ENCODE measurements around the gene VIPR1.
A peak's percentile ranks its signal among the peaks of the same experiment; 100 is the strongest.

Gene VIPR1, protein sequence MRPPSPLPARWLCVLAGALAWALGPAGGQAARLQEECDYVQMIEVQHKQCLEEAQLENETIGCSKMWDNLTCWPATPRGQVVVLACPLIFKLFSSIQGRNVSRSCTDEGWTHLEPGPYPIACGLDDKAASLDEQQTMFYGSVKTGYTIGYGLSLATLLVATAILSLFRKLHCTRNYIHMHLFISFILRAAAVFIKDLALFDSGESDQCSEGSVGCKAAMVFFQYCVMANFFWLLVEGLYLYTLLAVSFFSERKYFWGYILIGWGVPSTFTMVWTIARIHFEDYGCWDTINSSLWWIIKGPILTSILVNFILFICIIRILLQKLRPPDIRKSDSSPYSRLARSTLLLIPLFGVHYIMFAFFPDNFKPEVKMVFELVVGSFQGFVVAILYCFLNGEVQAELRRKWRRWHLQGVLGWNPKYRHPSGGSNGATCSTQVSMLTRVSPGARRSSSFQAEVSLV

DNA sequence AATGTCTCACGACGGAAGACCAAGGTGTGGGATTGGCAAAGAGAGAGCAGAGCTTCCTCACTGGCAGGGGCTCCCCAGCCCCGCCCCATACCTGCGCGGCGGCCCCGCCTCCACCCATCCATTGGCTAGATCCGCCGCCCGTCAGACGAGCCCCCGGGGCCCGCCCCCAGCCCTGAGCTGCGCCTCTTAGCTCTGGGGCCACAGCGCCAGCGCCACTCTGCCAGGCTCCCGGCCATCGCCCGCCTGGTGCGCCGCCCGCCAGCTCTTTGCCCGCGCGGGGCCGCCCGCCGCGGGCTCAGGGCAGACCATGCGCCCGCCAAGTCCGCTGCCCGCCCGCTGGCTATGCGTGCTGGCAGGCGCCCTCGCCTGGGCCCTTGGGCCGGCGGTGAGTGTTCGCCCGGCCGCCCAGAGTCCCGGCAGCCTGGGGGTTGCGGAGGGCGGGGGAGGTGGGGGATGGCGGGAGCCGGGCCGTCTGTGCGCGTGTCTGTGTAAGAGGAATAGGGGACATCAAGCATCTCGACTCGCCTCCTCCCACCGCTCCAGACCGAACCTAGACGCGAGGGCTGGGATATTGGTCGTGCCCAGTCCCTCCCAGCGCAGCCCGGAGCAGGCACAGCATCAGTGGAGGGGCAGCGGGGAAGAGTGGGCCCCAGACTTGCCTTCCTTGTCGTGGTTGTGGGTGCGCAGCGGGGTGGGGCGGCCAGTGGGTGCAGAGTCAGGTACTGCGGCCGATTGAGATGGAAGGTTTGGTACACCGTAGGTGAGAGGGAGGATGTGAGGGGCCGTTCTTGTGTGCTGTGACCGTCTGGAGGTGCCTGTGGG lies at the start of gene VIPR1:
VIPR1 (plus strand) TSS at position 215 of the 822 bp plus-strand sequence; CDS start at position 308, 93 bp downstream.
- DNase-seq (ENCODE audit: low read depth): peak; percentile 61
- H3K4me3 ChIP-seq (ENCODE audit: low read depth, low read length): peak within 1 kb of the TSS; percentile 25
- TF ChIP-seq POLR2A (IDR thresholded peaks at IDR 0.05; ENCODE audit: extremely low read depth, insufficient read length): no peak
- TF ChIP-seq, protein P1, sequence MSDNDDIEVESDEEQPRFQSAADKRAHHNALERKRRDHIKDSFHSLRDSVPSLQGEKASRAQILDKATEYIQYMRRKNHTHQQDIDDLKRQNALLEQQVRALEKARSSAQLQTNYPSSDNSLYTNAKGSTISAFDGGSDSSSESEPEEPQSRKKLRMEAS (IDR thresholded peaks at IDR 0.05; ENCODE audit: low read depth, low read length): no peak

DNA sequence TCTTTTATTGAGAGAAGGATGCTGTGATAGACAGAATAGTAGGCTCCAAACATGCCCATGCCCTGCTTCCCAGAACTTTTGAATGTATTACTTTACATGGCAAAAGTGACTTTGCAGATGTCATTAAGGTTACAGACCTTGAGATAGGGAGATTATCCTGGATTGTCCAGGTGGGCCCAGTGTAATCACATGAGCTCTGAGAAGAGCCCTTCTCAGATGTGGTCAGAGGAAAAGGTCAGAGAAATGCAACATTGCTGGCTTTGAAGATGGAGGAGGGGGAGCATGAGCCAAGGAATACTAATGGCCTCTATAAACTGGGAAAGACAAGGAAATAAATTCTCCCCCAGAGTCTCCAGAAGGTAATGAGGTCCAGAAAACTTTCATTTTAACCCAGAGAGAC lies 46.2 kb upstream of the VIPR1 start:
- no peak overlapping the region for H3K4me3 ChIP-seq (ENCODE audit: low read depth, low read length)
- DNase-seq (ENCODE audit: low read depth): no peak
- TF ChIP-seq POLR2A (IDR thresholded peaks at IDR 0.05; ENCODE audit: extremely low read depth, insufficient read length) (no peak), MYC (IDR thresholded peaks at IDR 0.05; ENCODE audit: low read depth, low read length) (no peak)
- TF ChIP-seq, protein P1 (IDR thresholded peaks at IDR 0.05; ENCODE audit: low read depth, low read length): no peak
- TF ChIP-seq, protein P2, sequence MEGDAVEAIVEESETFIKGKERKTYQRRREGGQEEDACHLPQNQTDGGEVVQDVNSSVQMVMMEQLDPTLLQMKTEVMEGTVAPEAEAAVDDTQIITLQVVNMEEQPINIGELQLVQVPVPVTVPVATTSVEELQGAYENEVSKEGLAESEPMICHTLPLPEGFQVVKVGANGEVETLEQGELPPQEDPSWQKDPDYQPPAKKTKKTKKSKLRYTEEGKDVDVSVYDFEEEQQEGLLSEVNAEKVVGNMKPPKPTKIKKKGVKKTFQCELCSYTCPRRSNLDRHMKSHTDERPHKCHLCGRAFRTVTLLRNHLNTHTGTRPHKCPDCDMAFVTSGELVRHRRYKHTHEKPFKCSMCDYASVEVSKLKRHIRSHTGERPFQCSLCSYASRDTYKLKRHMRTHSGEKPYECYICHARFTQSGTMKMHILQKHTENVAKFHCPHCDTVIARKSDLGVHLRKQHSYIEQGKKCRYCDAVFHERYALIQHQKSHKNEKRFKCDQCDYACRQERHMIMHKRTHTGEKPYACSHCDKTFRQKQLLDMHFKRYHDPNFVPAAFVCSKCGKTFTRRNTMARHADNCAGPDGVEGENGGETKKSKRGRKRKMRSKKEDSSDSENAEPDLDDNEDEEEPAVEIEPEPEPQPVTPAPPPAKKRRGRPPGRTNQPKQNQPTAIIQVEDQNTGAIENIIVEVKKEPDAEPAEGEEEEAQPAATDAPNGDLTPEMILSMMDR (IDR thresholded peaks at IDR 0.05; ENCODE audit: low read depth, low read length): no peak

GRCh38 chr3:42459151-42459550 lies 43.3 kb upstream of the VIPR1 start:
- TF ChIP-seq, protein P2 (IDR thresholded peaks at IDR 0.05; ENCODE audit: low read depth, low read length): no peak
- no peak for DNase-seq (ENCODE audit: low read depth)
- H3K4me3 ChIP-seq (ENCODE audit: low read depth, low read length): no peak overlapping the region

DNA sequence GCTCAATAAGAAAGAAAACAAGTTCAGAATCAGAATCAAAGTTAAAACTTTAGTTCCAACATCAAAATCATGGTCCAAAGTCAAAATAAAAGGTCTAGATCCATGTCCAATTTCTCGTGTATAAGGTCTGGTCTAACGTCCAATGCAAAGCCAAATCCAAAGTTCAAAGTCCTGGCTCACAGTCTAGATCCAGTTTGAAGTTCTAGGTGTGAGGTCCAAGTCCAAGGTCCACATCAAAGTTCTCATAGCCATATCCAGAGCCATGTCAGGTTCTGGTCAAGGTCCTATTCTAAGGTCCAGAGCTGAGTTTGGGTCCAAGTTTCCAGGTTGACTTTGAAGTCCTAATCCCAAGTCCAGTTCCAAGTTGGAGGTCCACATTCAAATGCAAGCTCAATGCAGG lies 40.7 kb upstream of the VIPR1 start:
- H3K4me3 ChIP-seq (ENCODE audit: low read depth, low read length): no peak overlapping the region
- TF ChIP-seq POLR2A (IDR thresholded peaks at IDR 0.05; ENCODE audit: extremely low read depth, insufficient read length): no peak
- TF ChIP-seq, protein P1 (IDR thresholded peaks at IDR 0.05; ENCODE audit: low read depth, low read length): no peak
- no peak for TF ChIP-seq MYC (IDR thresholded peaks at IDR 0.05; ENCODE audit: low read depth, low read length)
- TF ChIP-seq, protein P2 (IDR thresholded peaks at IDR 0.05; ENCODE audit: low read depth, low read length): no peak
- no peak for DNase-seq (ENCODE audit: low read depth)

GRCh38 chr3:42463093-42463492 lies 39.4 kb upstream of the VIPR1 start:
- no peak overlapping the region for H3K4me3 ChIP-seq (ENCODE audit: low read depth, low read length)
- TF ChIP-seq MYC (IDR thresholded peaks at IDR 0.05; ENCODE audit: low read depth, low read length): no peak
- TF ChIP-seq, protein P1 (IDR thresholded peaks at IDR 0.05; ENCODE audit: low read depth, low read length): no peak
- TF ChIP-seq, protein P2 (IDR thresholded peaks at IDR 0.05; ENCODE audit: low read depth, low read length): no peak
- TF ChIP-seq POLR2A (IDR thresholded peaks at IDR 0.05; ENCODE audit: extremely low read depth, insufficient read length): no peak
- no peak for DNase-seq (ENCODE audit: low read depth)

DNA sequence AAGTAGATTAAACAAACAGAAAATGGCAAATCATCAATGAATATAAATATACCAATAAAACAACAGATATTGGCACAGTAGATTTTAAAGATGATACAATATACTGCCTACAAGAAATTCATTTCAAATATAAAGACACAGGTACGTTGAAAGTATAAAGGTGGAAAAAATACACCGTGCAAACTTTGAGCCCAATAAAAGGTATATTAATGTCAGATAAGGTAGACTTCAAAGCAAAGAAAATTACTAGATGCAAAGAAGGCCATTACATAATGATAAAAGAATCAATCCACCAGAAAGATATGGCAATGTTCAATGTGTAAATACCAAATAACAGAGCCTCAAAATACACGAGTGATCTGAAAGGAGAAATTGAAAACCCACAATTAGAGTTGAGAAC lies 34.3 kb upstream of the VIPR1 start:
- TF ChIP-seq POLR2A (IDR thresholded peaks at IDR 0.05; ENCODE audit: extremely low read depth, insufficient read length): no peak
- TF ChIP-seq MYC (IDR thresholded peaks at IDR 0.05; ENCODE audit: low read depth, low read length): no peak
- TF ChIP-seq, protein P1 (IDR thresholded peaks at IDR 0.05; ENCODE audit: low read depth, low read length): no peak
- TF ChIP-seq, protein P2 (IDR thresholded peaks at IDR 0.05; ENCODE audit: low read depth, low read length): no peak
- no peak overlapping the region for H3K4me3 ChIP-seq (ENCODE audit: low read depth, low read length)
- no peak for DNase-seq (ENCODE audit: low read depth)

Measured in NB4 (cell line).